DMS153 (cell line): ENCODE results near the gene FIZ1.
"Not testable (repeated sequence)": the region's sequence is repeated elsewhere in the genome, so short reads cannot be mapped to it uniquely, and the experiment has no call there.

ENCODE experiments used
- DNase-seq: peaks from one replicate; lab custom pipeline; 2025; lab: John Stamatoyannopoulos, UW

FIZ1 gene

GRCh38 chr19:55593096-55593772 lies 6.1 kb downstream of the FIZ1 start:
- no peak for DNase-seq

GRCh38 chr19:55592391-55593090 lies 6.8 kb downstream of the FIZ1 start:
- no peak for DNase-seq

GRCh38 chr19:55591555-55591954 lies 7.8 kb downstream of the FIZ1 start:
- DNase-seq, result no peak

- no peak for DNase-seq
These were observed 8.7 kb downstream of the FIZ1 start for GRCh38 chr19:55590617-55591016.

- DNase-seq, result no peak
These were observed 9.2 kb downstream of the FIZ1 start for GRCh38 chr19:55590109-55590508.

- DNase-seq, result no peak
These were observed 10.6 kb downstream of the FIZ1 start for GRCh38 chr19:55588738-55589137.

- peak; percentile 99 for DNase-seq
These were observed 12.2 kb downstream of the FIZ1 start for GRCh38 chr19:55586976-55587668.

- peak; percentile 82 for DNase-seq
These were observed 13.5 kb downstream of the FIZ1 start for GRCh38 chr19:55585658-55586339.

- DNase-seq, result no peak
These were observed 14.4 kb downstream of the FIZ1 start for GRCh38 chr19:55584871-55585270.

GRCh38 chr19:55583897-55584296 lies 15.4 kb downstream of the FIZ1 start:
- not testable (repeated sequence) for DNase-seq

GRCh38 chr19:55582284-55582683 lies 17.0 kb downstream of the FIZ1 start:
- not testable (repeated sequence) for DNase-seq

GRCh38 chr19:55581823-55582223 lies 17.5 kb downstream of the FIZ1 start:
- no peak for DNase-seq

- DNase-seq, result no peak
These were observed 18.0 kb downstream of the FIZ1 start for GRCh38 chr19:55581145-55581822.

- peak; percentile 69 for DNase-seq
These were observed 18.6 kb downstream of the FIZ1 start, which contains the start of gene ZNF579 for GRCh38 chr19:55580628-55581144. Gene ZNF579, minus strand, starts transcription at chr19:55580848. Its CDS starts 1,209 bp downstream, at chr19:55579639.

GRCh38 chr19:55579766-55580621 lies 19.3 kb downstream of the FIZ1 start:
- no peak for DNase-seq

GRCh38 chr19:55578761-55579747 lies 20.3 kb downstream of the FIZ1 start:
- DNase-seq, result no peak

- no peak for DNase-seq
These were observed 21.1 kb downstream of the FIZ1 start for GRCh38 chr19:55578031-55578760.

GRCh38 chr19:55576746-55577145 lies 22.6 kb downstream of the FIZ1 start:
- DNase-seq, result no peak

- DNase-seq, result not testable (repeated sequence)
These were observed 25.4 kb downstream of the FIZ1 start for GRCh38 chr19:55573929-55574328.
